Purkinje cell (primary cell): ENCODE results near the gene ATM. TPM values are rescaled to one million over a fixed set of nuclear protein-coding genes. Genes with fewer than 3 reads are reported as not detected.

Experiments used
- polyA plus RNA-seq: library from polyadenylated mRNA; unstranded; fragments of >200 nt; fragmentation: Nextera tagmentation; gene quantifications from 2 replicates; pipeline ENCODE4 v1.2.1, GENCODE V29; 2014

The ATM gene, protein sequence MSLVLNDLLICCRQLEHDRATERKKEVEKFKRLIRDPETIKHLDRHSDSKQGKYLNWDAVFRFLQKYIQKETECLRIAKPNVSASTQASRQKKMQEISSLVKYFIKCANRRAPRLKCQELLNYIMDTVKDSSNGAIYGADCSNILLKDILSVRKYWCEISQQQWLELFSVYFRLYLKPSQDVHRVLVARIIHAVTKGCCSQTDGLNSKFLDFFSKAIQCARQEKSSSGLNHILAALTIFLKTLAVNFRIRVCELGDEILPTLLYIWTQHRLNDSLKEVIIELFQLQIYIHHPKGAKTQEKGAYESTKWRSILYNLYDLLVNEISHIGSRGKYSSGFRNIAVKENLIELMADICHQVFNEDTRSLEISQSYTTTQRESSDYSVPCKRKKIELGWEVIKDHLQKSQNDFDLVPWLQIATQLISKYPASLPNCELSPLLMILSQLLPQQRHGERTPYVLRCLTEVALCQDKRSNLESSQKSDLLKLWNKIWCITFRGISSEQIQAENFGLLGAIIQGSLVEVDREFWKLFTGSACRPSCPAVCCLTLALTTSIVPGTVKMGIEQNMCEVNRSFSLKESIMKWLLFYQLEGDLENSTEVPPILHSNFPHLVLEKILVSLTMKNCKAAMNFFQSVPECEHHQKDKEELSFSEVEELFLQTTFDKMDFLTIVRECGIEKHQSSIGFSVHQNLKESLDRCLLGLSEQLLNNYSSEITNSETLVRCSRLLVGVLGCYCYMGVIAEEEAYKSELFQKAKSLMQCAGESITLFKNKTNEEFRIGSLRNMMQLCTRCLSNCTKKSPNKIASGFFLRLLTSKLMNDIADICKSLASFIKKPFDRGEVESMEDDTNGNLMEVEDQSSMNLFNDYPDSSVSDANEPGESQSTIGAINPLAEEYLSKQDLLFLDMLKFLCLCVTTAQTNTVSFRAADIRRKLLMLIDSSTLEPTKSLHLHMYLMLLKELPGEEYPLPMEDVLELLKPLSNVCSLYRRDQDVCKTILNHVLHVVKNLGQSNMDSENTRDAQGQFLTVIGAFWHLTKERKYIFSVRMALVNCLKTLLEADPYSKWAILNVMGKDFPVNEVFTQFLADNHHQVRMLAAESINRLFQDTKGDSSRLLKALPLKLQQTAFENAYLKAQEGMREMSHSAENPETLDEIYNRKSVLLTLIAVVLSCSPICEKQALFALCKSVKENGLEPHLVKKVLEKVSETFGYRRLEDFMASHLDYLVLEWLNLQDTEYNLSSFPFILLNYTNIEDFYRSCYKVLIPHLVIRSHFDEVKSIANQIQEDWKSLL (N-terminal part only)
- polyA plus RNA-seq, result 34.4 and 40.7 TPM in 2 replicates

GRCh38 chr11:108222574-108223347 is at the start of gene ATM, which contains the start of gene NPAT:
ATM (plus strand) TSS chr11:108223067; CDS start chr11:108227625, 4,558 bp downstream.
NPAT (minus strand) TSS chr11:108222638; CDS start chr11:108222536, 102 bp downstream.

Other genes starting within 250 kb of the ATM start
- gene CUL5, start 214.2 kb upstream of the ATM start, polyA plus RNA-seq, result 32.2 and 46.4 TPM in 2 replicates
- 215 and 226 TPM in 2 replicates for gene ACAT1, start 101.5 kb upstream of the ATM start, polyA plus RNA-seq
- gene NPAT, start 429 bp upstream of the ATM start, polyA plus RNA-seq, result 14.1 and 18.3 TPM in 2 replicates
- gene C11orf65, start 244.5 kb downstream of the ATM start, polyA plus RNA-seq, result 1.8 and 2.8 TPM in 2 replicates